Myocyte (in vitro differentiated cells): ENCODE results near the gene GLT6D1. TPM values are rescaled to one million over a fixed set of nuclear protein-coding genes. Genes with fewer than 3 reads are reported as not detected.
A peak's percentile ranks its signal among the peaks of the same experiment; 100 is the strongest.

ENCODE experiments used
- DNase-seq: peaks from one replicate; pipeline ENCODE4 v3.0.0-alpha.2; 2012; ENCODE audit warnings: low read depth
- total RNA-seq: library from RNA; depleted of rRNA; stranded (reverse); fragments of >200 nt; gene quantifications from 2 replicates; pipeline ENCODE4 v1.2.3, GENCODE V29; 2014

Gene GLT6D1
- total RNA-seq, 1 donor from 2014 or later = not detected

DNA sequence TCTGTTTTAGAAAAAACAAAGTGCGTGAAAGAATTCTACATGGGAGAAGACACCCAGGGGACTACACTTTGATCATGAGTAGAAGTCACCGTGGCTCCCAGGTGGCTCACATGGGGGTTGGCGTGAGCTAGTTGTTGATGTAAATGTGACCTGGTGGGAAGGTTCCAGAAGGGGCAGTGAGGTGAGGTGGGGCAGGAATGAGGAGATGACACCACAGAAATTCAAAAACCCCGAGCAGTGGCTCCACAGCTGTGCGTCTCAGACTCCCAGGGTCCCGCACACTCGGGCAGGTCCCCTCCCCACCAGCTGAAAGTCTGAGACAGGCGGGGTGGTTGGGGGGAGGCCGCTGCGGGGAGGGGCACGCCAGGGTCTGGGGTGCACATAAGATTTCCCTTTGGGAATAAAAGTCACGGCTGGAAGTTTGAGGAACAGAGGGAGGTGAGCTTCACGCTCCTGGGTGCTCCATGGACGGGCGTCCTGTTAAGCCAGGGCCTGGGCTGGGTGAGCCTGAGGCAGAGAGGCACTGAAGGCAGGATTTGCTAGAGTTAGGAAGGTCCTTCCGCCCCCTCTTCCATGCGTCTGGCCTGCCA lies 29.9 kb downstream of the GLT6D1 start:
- no peak for DNase-seq

DNA sequence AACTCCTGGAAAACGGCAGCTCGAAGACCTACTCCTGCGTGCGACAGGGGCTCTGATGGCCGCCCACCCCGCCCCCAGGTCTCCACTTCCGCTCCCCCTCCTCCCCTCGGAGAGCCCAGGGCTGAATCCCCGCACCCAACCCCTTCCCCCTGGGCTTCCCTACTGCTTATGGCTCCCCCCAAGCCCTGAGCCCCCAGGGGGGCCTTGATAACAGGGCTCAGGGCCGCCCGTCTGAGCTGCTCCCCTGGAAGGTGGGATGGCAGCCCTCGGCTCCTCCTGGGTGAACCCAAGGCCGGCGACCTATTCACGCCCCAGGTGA lies 30.4 kb downstream of the GLT6D1 start:
- no peak for DNase-seq

DNA sequence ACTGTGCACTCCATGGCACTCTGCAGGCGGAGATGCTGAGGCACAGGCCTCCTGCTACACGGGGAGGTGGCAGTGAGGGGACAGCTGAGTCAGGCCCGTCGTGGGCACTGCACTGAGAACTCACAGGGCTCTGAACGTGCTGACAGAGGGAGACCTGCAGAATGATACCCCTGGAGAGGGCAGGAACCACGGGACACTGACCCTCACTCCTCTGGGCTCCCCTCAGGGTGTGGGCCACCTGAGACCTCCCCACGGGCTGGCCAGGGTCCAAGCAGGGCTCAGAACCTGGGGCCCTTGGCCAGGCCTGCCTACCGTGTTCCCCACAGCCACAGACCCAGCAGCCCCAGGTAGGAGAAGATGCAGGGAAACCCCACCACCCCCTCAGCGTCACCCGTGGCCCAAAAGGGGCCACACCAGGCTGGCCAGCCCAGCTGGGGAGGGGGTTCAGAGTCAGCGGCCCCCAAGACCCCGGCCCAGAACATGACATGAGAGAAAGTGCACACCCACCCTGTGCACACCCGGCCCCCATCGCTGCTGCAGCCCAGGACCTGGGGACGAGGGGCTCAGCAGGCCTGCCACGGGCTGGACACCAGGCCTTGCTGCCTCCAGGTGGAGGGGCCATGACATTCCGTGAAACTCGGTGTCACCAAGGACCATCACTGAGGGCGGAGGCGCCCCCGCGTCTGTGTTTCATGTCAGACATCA lies 30.9 kb downstream of the GLT6D1 start:
- no peak for DNase-seq

DNA sequence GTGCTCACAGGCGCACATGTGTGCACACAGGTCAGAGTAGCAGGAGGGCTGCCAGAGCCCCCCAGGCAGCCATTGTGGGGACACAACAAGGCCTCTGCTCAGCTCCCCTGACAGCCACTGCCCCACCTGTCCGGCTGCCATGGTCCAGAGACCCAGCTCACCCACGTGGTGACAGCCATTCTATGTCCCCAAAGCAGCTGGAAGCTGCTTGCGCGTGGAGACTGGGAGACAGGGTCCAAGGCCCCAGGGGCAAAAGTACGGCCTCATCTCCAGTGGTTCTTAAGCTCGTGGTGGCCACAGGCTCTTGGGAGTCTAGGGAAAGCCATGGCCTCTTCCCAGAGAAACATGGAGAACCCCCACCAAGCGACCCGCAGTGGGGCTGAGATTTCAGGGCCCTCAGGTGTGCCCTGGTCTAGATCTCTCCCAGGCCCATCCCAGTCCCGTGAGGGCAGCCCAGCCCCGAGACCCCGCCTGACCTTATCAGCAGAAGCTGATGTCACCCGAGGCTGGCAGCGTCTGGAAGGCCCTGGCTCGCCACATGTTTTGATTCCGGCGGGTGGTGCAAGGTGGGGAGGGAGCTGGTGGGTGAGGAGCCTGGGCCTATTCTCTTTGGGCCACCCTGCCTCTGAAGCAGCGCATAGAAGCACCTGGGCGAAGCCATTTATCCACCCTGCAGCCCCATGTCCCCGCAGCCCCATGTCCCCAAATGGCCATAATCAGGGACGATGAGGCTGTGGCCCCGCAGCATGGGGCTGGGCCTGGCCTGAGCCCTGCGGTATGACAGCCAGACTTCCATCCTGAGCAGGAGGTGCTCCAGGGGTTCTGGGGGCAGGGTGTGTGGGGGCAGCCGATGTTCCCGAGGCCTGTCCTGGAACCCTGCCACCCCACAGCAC lies 31.7 kb downstream of the GLT6D1 start:
- no peak for DNase-seq

DNA sequence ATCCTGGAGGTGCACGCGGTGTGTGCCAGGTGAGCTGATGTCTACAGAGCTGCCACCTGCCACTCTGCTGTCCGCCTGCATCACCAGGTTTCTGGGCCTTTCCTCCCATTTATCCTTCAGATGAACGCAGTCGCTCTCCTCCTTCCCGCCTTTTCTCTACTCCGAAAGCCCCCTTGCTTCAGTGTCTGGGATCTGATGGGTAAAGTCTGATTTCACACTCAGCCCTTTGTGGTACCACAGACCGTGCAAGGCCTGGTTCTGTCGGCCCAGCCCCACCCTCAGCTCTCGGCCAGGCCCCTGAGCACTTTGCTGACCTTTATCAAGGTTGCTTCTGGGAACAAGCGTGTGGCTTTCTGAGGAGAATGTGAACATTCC lies 32.5 kb downstream of the GLT6D1 start:
- no peak for DNase-seq

DNA sequence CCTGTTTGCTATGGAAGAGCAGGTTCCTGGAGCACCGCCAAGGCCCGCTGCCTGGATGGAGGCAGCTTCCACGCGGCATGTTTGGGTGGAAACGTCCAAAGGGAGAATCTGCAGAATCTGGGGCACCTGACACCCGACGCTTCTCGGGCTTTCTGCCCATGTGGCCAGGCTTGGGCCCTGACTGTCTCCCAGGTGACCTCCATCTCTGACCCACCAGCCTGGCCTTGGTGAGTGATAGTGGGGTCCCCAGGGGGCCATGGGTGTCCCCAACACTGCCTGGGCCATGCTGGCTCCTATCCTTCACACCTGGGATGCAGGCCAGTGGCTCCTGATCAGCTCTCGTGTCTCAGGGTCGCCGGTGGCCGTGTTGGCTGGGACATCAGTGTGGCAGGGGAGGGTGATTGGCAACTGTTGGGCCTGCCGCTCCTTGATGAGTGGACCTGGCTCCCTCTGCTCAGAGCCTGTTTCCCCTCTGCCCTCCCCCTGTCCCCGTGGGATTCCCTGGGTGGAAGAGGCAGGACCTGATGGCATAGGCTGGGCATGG lies 34.0 kb downstream of the GLT6D1 start:
- no peak for DNase-seq

DNA sequence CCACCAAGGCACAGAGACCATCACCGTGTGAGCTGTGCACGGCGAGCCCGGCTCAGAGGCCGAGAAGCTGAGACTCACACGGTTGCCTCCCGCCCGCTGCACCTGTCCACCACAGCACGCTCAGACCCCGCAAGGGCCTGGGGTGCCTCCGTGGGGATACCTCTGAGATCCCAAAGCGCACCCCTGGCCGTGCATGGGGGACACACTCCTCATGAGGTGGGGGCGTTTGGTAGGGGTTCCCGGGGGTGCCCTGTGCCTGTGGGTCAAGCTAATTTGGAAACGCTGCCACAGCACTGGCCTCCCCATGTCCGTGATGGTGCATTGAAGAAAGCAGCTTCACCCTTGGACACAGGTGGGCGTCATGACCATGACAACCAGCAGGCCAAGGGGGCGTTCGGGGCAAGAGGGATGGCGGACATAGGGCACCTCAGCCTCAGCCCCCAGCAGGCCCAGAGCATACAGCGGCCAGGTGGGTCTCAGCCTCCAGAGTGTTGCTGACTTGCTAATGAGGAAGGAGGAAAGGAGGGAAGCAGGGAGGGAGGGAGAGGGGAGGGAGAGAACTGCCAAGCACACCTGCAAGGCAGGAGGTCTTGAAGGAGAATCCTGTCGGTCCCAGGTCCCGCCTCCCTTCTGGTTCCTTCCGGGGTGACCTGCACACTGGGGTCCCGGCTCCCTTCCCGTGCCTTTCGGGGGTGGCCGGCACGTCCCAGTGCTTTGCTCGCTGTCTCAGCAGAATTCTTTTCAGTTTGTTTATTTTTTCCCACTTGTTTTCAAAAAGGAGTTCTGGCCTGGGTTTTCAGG lies 34.7 kb downstream of the GLT6D1 start:
- no peak for DNase-seq

DNA sequence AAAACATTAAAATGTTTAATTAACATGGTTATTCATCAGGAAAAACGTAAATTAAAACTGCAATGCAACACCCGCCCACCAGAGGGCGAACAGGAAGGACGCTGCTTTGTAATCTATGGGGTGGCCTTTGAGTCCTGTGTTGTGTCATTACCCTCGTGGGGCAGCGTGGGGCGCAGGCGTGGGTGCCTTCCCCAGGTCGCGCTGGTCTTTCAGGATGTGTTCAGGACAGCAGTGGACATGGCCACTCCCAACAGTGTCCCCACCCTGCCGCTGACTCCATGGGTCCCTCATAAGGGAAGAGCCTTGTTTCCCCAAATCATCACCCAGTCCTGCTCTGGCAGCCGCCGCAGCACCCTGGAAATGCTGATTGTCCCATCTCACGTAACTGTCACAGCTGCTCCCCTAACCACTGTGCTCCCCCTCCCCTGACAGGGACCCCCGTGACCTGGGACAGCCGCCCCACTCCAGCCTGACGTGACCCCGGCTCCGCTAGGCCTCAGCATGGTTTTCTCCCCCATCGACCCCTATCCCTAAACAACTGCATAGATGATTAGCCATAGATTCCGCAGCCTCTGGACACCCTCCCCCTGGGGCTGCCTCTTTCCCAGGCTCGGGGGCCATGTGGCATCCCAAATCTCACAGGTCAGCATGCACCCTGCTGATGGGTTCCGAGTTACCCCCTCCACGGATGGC lies 36.4 kb downstream of the GLT6D1 start:
- DNase-seq = peak; percentile 46

DNA sequence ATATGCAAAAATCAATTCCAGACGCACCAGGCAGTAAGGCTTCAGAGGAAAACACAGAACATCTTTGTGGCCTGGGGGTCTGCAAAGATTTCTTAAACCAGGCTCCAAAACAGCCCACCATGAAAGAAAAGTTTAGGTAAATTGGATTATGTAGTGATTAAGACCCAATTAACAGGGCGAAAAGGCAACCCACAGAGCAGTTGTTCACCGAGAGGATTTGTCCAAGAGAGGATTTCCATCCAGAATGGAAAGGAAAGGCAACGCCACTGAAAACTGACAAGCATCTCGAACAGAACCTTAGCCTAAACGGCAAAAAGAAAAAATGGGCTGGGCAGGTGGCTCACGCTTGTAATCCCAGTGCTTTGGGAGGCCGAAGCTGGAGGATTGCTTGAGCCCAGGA lies 37.4 kb downstream of the GLT6D1 start:
- no peak for DNase-seq

DNA sequence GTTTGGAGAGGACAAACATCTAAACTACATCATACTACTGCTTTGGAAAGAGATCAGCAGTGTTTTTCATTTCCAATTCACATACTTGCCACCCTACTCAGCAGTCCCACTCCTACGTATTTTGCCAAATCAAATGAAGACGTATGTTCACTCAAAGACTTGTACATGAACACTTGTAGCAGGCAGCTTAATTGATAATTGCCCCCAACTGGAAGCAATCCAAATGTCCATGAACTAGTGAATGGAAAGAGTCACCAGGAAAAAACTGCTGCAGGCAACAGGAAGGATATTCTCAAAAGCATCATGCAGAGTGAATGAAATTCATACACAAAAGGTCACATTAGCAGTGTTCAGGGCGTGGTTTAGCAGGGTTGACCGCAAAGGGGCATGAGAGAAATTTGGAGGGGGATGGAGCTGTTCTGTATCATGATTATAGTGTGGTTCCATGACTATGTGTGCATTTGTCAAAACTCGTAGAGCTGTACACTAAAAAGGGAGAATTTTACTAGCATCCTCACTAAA lies 39.0 kb downstream of the GLT6D1 start:
- DNase-seq = no peak

DNA sequence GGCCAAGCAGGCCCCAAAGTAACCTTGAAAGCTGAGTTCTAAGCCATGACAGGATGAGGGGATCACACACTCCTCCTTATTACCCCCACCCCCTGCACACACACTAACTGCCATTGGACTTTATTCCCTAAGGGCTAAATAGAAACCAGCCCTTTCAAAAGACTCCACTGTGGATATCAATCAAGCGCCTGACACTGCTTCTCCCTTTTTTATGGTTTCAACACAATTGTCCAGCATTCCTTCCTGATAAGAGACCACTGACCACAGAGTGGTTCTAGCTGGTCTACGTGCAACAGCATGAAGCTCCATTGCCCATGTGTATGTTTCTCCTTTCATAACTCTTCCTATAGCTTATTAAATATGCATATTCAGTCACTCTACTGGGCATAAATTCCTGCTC lies 43.1 kb downstream of the GLT6D1 start:
- DNase-seq = no peak

DNA sequence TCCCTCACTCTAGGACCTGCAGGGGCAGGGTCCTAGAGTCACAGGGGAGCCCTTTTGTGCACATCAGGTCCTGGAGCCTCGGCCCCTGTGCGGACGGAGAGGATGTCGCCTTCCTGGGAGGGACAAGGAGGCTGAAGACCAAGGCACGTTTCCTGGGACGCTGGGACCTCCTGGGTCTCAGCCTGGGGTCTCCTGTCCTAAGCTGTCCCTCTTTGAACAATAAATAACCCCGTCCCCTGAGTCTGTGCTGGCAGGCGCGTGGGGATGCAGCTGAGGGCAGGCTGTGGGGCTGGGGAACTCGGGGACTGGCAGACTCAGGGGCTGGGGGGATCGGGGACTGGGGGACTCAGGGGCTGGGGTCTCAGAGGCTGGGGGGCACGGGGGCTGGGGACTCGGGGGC lies 46.7 kb downstream of the GLT6D1 start:
- DNase-seq = no peak

DNA sequence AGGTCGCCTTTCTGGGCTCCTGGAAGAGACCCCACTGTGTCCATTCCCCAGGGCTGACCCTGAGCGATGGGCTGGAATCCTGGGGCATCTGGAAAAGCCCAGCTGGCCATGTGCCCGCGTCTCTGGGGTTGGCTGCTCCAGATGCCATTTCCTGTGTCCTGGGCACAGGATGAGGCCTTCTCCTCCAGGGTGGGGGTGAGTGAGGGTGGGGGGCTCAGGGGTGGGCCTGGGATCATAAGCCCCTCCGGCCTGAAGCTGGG lies 47.1 kb downstream of the GLT6D1 start:
- no peak for DNase-seq

DNA sequence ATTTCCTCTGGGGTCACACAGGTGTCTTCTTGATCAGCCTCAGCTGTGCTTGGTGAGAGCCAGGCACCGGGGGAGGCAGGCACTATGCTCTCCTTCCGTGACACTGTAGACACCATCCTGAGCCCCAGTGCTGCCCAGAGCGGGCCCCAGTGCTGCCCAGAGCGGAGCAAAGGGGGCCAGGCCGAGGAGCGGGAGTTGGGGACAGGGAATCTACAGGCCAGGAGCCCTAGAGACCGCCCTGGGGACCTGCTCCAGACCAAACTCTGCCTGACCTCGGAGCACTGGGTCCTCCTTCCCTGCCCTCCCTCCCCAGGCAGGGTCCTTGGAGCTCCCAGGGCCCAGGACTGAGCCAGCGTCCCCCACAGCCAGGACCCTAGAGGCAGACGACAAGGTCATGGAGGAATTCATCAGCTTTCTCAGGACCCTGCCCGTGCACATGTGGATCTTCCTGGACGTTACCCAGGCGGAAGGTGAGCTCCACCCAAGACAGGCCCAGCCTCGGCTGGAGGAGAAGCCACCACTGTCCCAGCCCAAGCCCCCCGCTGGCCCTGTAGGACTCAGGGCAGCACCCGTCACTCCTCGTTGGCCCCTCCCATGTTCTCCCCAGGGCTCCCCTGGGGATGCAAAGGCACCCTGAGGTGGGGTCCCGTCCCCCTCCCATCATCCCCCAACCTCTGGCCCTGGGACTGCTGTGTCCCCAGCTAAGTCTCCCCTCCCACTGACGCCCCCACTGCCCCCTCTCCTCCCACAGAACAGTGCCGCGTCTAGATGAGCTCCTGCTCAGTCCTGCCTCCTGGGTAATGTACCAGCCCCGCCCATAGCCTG lies 47.6 kb downstream of the GLT6D1 start:
- no peak for DNase-seq

DNA sequence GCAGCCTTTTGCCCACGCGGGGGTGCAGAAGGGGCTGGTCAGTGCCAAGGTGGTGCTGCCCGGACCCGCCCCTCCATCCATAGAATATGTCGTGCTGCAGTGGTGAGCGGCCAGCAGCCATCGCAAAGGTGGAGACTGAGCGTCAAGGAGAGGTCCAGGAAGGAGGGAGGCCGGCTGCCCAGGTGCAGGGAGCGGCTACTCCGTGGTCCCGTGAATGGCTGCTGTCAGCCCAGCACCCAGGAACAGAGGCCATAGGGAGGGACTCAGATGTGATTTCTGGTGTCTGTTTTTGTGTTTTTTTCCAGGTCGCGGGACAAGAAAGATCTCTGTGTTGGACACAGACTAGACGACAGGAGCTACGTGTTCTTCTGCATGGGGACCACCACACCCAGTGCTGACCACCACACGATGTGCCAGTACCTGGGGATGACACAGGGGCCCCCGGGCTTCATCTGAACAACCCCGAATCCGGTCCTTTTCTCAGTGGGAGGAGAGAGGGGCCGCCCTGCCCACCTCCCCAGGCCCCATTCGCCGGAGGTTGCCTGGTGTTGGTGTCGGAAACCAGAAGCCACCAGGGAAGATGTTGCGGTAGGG lies 48.8 kb downstream of the GLT6D1 start:
- no peak for DNase-seq

DNA sequence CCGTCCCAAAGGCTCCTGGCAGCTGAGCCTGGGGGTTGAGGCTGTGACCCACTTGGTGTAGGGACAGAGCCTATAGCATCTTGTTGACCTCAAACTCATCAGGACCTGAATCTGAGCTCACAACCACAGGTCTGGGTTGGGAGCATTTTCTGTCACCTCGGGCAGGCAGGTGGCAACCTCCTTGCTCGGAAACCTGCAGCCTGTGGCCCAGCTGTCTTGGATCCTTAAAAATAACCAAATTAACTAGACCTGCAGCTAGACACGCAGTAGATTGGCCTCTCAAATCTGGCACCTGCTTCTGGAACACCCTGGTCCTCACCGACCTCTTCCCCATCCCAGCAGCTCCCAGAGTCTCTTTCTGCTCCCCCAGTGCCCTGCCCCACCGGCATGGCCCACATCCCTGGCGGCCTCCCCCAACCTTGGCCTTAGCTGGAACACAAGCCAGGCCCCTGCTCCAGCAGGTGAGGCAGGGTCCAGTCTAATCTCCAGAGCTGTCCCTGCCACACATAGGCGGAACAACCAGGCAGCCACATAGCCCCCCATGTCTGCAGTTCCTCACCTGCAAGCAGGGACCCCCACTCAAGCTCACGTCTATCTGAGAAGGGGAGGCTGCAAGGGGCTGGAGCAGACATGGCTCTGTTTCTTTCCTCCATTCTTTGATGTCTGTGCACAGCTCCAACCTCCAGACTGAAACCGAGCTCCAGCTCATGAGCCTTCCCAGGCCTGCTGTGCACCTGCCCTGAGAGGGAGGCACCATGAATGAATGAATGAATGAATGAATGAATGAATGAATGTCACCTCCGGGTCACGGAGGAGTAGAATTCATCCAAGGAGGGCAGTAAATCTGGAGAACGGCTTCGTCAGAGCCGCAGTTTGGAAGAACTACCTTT lies 49.5 kb downstream of the GLT6D1 start:
- no peak for DNase-seq

DNA sequence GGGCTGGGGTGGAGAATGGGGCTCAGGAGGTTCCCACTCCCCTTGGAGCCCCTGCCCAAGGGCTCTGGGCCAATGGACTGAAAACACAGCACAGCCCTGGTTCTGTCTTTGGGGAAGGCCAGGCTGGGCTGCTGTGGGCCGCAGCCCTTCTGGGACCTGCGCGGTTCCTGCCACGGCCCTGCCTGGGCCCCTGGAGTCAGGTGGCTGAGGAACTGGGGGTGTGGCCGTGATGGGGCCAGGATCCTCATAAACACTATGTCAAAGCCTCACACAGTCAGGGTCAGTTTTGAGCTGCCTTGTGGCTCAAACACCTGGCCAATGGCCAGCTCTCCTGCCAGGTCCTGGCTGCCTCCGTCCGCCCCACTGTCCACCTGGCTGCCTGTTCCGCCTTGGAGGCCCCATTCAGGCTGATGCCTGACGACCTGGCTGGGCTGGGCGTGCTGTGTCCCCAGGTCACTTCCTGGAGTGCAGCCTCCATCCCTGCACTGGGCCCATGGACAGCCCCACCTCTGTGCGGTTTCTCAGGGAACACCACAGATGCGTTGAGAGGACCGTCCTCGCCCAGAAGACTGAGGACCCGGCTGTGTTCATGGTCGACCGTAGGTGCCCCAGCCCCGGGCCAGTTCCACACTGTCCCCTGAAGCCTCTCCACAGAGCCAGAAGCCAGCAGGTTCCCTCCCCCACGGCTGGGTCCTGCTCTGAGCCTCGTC lies 50.3 kb downstream of the GLT6D1 start:
- no peak for DNase-seq

DNA sequence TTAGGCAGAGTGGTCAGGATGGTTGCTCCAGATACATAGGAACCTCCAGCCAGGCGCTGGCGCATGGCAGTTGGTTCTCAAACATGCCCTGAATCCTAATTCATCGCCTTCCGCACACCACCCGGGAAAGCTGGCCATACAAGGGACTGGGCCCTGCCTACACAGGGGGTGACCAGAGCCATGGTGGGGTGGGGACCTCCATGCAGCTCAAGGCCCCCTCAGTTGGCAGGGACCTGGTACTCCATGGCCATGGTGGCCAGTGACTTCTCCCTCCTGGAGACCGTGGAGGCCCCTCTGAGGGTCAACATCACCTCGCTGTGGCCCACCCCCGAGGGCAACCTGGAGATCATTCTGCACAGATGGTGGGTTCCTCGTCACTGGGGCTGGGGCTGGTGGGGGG lies 51.0 kb downstream of the GLT6D1 start:
- no peak for DNase-seq
